ENCODE data around the gene ATP1B2. TPM values are rescaled to one million over a fixed set of nuclear protein-coding genes. Genes with fewer than 3 reads are reported as not detected.

ATP1B2 gene
- total and polyA plus RNA-seq, 9 of the 15 experiments (the other 6 are each of a cell fraction or from before 2014, with no cell fraction given): 0.23 to 6.0 (median 0.99) TPM

GRCh38 chr17:7701681-7702080 lies 51.0 kb downstream of the ATP1B2 start:
- TF ChIP-seq PHB2 (IDR thresholded peaks at IDR 0.05; ENCODE audit: low read depth) (no peak), SUPT5H (IDR thresholded peaks at IDR 0.05) (no peak), ZKSCAN1 (IDR thresholded peaks at IDR 0.05; ENCODE audit: low read depth, low read length) (no peak), ZNF121 (CRISPR knock-in tag; conservative IDR thresholded peaks at IDR 0.05) (no peak), ZNF431 (CRISPR knock-in tag; IDR thresholded peaks at IDR 0.05) (no peak), ZC3H8 (IDR thresholded peaks at IDR 0.05) (no peak), MGA (IDR thresholded peaks at IDR 0.05) (no peak), MED1 (CRISPR knock-in tag; IDR thresholded peaks at IDR 0.05; ENCODE audit: borderline replicate concordance) (no peak), ZNF384 (IDR thresholded peaks at IDR 0.05; ENCODE audit: low read depth, low read length) (no peak), FOXA1 (IDR thresholded peaks at IDR 0.05; ENCODE audit: borderline replicate concordance) (no peak), DIDO1 (tag; IDR thresholded peaks at IDR 0.05; ENCODE audit: low read depth) (no peak), ZNF589 (CRISPR knock-in tag; IDR thresholded peaks at IDR 0.05; ENCODE audit: low read depth) (no peak), RBM14 (IDR thresholded peaks at IDR 0.05; ENCODE audit: borderline replicate concordance, insufficient read depth, low read depth, low read length) (no peak)
- intact Hi-C loops (cut with micrococcal nuclease) (no loop called here), in situ Hi-C loops (cut with MboI) (no loop called here)
- peaks cover 5 to 23% of the 10 kb centered on the region in 2 experiments; a peak in 3 of 5 replicates for H3K4me1 ChIP-seq (replicated peaks in 1 of 2; ENCODE audit: control insufficient read depth in 2 of 2, insufficient read depth in 2 of 2, low read length in 2 of 2)
- no peaks in the 10 kb centered on the region for H4K20me1 ChIP-seq (replicated peaks; ENCODE audit: control insufficient read depth, insufficient read depth, low read length)
- H3K4me3 ChIP-seq: no peak overlapping the region
- ATAC-seq (no peak), DNase-seq (ENCODE audit: extremely low read depth in 1 of 4, low spot score in 3 of 4) (no peak), FAIRE-seq (no peak)
- peaks cover 4% of the 10 kb centered on the region; the same call in 1 of the 3 replicates for H3K36me3 ChIP-seq (ENCODE audit: control insufficient read depth, insufficient read depth, low read length)
- peaks cover 7 to 12% of the 10 kb centered on the region in 2 experiments; a peak in 4 of 5 replicates for H3K27me3 ChIP-seq (ENCODE audit: control insufficient read depth in 2 of 2, insufficient read depth in 2 of 2, low read length in 2 of 2)
- 91% methylated on average over 10 of the region's 14 CpGs for WGBS (ENCODE audit: insufficient coverage, low coverage, missing lambda C conversion rate)
- H3K9me1 ChIP-seq (ENCODE audit: control insufficient read depth, insufficient read depth, low read length): no peaks in the 10 kb centered on the region
- ChIA-PET POLR2A (interaction anchor here (0.6 to 7.6 kb wide), 3 partner anchors 13 to 301 kb away, joined by 3 to 67 read pairs (median 5); partner anchors contain the start of genes GUCY2D, POLR2A, TP53 and WRAP53), CTCF (ENCODE audit: low intra/inter-chr PET ratio) (no interaction called here)
- H3K4me2 ChIP-seq (ENCODE audit: insufficient read depth, low read length): no peak overlapping the region
- no peaks in the 10 kb centered on the region for H3K79me2 ChIP-seq (ENCODE audit: control insufficient read depth, insufficient read depth, low read length)
- H3K27ac ChIP-seq (ENCODE audit: extremely low read depth, low read depth, low read length): no peak overlapping the region
- no TSS peak for BruUV-seq (replicated peaks)
- H3K9ac ChIP-seq (ENCODE audit: insufficient read depth in 1 of 2, low read depth in 2 of 2, low read length in 2 of 2): no peak overlapping the region
- no peak overlapping the region for H2AFZ ChIP-seq (ENCODE audit: low read depth, low read length)
- no peaks in the 10 kb centered on the region for H3K9me3 ChIP-seq (replicated peaks; ENCODE audit: control insufficient read depth, insufficient read depth, low read depth, low read length)
